Upper lobe of left lung (tissue), 4 donors: ENCODE results near the gene IFNGR1.
A peak's percentile ranks its signal among the peaks of the same experiment; 100 is the strongest.

Experiments
- EP300 ChIP-seq, 4 donors: sonication (generic); formaldehyde crosslinking; IDR thresholded peaks; one replicate each; pipeline ENCODE4 v1.5.1; 2017; ENCODE audit warnings: antibody characterized with exemption in 4 of 4, control low read depth in 2 of 4
- POLR2A ChIP-seq, 4 donors: fragments of 450-650 bp; IDR thresholded peaks; one replicate each; pipeline ENCODE4 v1.5.1; 2016 to 2017; ENCODE audit warnings: antibody characterized with exemption in 4 of 4, mild to moderate bottlenecking in 2 of 4
- POLR2AphosphoS5 ChIP-seq, 2 donors: sonication (generic); formaldehyde crosslinking; IDR thresholded peaks; one replicate each; pipeline ENCODE4 v1.5.1; 2017; ENCODE audit warnings: antibody characterized with exemption in 2 of 2
- TF ChIP-seq, protein P1 (sequence below), 6 experiments: fragments of 450-650 bp in 4 of 6; fragments of 200-600 bp in 2 of 6; sonication (generic) in 2 of 6; IDR thresholded peaks; one replicate each; pipeline ENCODE4 v1.5.1; 2016 to 2019; ENCODE audit warnings: antibody characterized with exemption in 6 of 6

DNA sequence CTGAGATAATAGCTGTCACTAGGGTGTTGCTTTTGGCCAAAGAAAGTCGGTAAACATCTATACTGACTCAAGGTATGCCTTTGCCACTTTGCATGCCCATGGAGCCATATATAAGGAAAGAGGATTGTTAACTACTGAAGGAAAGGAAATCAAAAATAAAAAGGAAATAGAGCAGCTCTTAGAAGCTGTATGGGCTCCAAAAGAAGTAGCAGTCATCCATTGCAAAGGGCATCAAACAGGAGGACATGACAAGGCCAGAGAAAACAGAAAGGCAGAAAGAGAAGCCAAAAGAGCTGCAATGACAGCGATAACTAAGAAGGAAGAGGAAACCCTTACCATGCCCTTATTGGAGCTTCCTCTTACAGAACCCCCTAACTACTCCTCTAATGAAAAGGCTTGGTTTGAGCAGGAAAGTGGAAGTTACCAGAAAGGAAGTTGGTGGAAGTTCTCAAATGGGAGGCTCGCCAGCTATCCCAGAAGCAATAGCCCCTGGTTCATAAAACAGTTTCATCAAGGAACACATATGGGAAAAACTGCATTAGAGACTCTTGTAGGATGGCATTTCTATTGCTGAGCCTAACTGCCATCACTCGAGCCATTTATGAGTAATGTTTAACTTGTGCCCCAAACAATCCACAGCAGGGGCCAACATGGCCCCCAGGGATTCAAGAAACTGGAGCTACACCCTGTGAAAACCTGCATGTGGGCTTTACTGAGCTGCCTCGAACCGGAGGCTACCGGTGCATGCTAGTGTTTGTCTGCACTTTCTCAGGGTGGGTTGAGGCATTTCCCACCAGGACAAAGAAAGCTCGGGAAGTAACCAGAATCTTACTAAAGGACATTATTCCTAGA is 52.7 kb downstream of the IFNGR1 start:
- TF ChIP-seq, protein P1, sequence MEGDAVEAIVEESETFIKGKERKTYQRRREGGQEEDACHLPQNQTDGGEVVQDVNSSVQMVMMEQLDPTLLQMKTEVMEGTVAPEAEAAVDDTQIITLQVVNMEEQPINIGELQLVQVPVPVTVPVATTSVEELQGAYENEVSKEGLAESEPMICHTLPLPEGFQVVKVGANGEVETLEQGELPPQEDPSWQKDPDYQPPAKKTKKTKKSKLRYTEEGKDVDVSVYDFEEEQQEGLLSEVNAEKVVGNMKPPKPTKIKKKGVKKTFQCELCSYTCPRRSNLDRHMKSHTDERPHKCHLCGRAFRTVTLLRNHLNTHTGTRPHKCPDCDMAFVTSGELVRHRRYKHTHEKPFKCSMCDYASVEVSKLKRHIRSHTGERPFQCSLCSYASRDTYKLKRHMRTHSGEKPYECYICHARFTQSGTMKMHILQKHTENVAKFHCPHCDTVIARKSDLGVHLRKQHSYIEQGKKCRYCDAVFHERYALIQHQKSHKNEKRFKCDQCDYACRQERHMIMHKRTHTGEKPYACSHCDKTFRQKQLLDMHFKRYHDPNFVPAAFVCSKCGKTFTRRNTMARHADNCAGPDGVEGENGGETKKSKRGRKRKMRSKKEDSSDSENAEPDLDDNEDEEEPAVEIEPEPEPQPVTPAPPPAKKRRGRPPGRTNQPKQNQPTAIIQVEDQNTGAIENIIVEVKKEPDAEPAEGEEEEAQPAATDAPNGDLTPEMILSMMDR (IDR thresholded peaks at IDR 0.05) = peak in 1 of 6 experiments; percentile 31
- TF ChIP-seq EP300 (IDR thresholded peaks at IDR 0.05) (no peak), POLR2A (IDR thresholded peaks at IDR 0.05) (no peak), POLR2AphosphoS5 (IDR thresholded peaks at IDR 0.05) (no peak)
